Ishikawa (cell line): ENCODE results near the gene BCL3.

ENCODE experiments used
- CEBPB ChIP-seq: IDR thresholded peaks from 2 replicates; pipeline ENCODE4 v1.6.1; 2012
- CREB1 ChIP-seq: IDR thresholded peaks from 2 replicates; pipeline ENCODE4 v1.6.1; 2012; ENCODE audit warnings: low read depth
- EGR1 ChIP-seq: IDR thresholded peaks from 2 replicates; pipeline ENCODE4 v1.6.1; 2012
- EP300 ChIP-seq: IDR thresholded peaks from 2 replicates; pipeline ENCODE4 v1.6.1; 2012; ENCODE audit warnings: borderline replicate concordance
- FOXM1 ChIP-seq: IDR thresholded peaks from 2 replicates; pipeline ENCODE4 v1.6.1; 2012; ENCODE audit warnings: low read depth, borderline replicate concordance
- NFIC ChIP-seq: IDR thresholded peaks from 2 replicates; pipeline ENCODE4 v1.6.1; 2012
- RAD21 ChIP-seq: IDR thresholded peaks from 2 replicates; pipeline ENCODE4 v1.6.1; 2012; ENCODE audit warnings: low read depth
- TAF1 ChIP-seq: IDR thresholded peaks from 2 replicates; pipeline ENCODE4 v1.6.1; 2012; ENCODE audit warnings: low read depth, mild to moderate bottlenecking
- TCF12 ChIP-seq: IDR thresholded peaks from 2 replicates; pipeline ENCODE4 v1.6.1; 2012; ENCODE audit warnings: low read depth
- TEAD4 ChIP-seq: IDR thresholded peaks from 2 replicates; pipeline ENCODE4 v1.6.1; 2012
- YY1 ChIP-seq: IDR thresholded peaks from 2 replicates; pipeline ENCODE4 v1.6.1; 2012; ENCODE audit warnings: low read depth
- ZBTB7A ChIP-seq: IDR thresholded peaks from 2 replicates; pipeline ENCODE4 v1.6.1; 2012; ENCODE audit warnings: low read depth
- TF ChIP-seq, protein P1 (sequence below): IDR thresholded peaks from 2 replicates; pipeline ENCODE4 v1.6.1; 2012
- TF ChIP-seq, protein P2 (sequence below): IDR thresholded peaks from 2 replicates; pipeline ENCODE4 v1.6.1; 2012
- TF ChIP-seq, protein P3 (sequence below): IDR thresholded peaks from 2 replicates; pipeline ENCODE4 v1.6.1; 2012; ENCODE audit warnings: low read depth, mild to moderate bottlenecking

Gene BCL3

DNA sequence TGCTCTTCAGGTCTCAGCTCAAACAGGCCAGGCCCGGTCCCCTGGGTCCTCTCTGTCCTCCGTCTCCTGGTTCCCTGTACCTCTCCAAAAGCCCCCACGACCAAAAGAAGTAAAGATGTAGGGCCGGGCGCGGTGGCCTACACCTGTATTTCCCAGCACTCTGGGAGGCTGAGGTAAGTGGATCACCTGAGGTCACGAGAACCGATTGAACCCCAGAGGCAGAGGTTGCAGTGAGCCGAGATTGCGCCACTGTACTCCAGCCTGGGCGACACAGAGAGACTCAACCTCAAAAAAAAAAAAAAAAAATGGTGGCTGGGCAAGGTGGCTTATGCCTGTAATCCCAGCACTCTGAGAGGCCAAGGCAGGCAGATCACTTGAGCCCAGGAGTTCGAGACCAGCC lies 22.0 kb upstream of the BCL3 start:
- TF ChIP-seq TCF12: no peak
- no peak for TF ChIP-seq ZBTB7A
- no peak for TF ChIP-seq TEAD4
- no peak for TF ChIP-seq FOXM1
- no peak for TF ChIP-seq TAF1
- TF ChIP-seq, protein P1, sequence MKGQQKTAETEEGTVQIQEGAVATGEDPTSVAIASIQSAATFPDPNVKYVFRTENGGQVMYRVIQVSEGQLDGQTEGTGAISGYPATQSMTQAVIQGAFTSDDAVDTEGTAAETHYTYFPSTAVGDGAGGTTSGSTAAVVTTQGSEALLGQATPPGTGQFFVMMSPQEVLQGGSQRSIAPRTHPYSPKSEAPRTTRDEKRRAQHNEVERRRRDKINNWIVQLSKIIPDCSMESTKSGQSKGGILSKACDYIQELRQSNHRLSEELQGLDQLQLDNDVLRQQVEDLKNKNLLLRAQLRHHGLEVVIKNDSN: no peak
- TF ChIP-seq RAD21: no peak
- TF ChIP-seq EGR1: no peak
- no peak for TF ChIP-seq CEBPB
- TF ChIP-seq EP300: no peak
- no peak for TF ChIP-seq CREB1

DNA sequence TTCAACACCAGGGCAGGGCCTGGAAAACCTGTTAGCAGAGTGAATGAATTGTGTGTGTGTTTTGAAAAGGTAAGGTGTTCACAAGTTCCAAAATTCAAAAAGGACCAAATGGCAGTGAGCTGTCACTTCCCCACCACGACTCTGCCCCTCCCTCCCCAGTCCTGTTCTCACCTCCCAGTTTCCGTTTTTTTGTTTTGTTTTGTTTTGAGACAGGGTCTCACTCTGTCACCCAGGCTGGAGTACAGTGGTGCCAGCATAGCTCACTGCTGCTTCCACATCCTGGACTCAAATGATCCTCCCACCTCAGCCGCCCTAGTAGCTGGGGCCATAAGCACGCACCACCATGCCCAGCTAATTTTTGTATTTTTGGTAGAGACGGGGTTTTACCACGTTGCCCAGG lies 20.3 kb upstream of the BCL3 start:
- TF ChIP-seq RAD21: no peak
- no peak for TF ChIP-seq YY1
- TF ChIP-seq ZBTB7A: no peak
- TF ChIP-seq TAF1: no peak
- TF ChIP-seq EGR1: no peak

DNA sequence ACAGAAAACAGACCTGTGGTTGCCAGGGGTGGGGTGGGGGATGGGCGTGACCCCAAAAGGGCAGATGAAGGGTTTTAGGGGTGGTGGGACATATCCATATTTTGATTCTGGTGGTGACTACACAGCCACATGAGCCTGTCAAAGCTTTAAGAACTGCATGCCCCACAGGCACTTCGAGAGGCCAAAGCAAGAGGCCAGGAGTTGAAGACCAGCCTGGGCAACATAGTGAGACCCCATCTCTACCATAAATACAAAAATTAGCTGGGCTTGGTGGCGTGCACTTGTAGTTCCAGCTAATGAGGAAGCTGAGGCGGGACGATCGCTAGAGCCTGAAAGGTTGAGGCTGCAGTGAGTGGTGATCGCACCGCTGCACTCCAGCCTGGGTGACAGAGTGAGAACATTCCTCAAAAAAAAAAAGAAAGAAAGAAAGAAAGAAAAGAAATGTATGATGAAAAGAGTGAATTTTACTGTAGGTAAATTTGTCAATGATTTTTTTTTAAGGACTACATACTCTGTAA lies 18.9 kb upstream of the BCL3 start:
- TF ChIP-seq, protein P2, sequence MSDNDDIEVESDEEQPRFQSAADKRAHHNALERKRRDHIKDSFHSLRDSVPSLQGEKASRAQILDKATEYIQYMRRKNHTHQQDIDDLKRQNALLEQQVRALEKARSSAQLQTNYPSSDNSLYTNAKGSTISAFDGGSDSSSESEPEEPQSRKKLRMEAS: no peak
- TF ChIP-seq YY1: no peak
- no peak for TF ChIP-seq TCF12
- TF ChIP-seq TEAD4: no peak
- no peak for TF ChIP-seq TAF1
- no peak for TF ChIP-seq CREB1
- TF ChIP-seq RAD21: no peak
- no peak for TF ChIP-seq FOXM1
- TF ChIP-seq, protein P3, sequence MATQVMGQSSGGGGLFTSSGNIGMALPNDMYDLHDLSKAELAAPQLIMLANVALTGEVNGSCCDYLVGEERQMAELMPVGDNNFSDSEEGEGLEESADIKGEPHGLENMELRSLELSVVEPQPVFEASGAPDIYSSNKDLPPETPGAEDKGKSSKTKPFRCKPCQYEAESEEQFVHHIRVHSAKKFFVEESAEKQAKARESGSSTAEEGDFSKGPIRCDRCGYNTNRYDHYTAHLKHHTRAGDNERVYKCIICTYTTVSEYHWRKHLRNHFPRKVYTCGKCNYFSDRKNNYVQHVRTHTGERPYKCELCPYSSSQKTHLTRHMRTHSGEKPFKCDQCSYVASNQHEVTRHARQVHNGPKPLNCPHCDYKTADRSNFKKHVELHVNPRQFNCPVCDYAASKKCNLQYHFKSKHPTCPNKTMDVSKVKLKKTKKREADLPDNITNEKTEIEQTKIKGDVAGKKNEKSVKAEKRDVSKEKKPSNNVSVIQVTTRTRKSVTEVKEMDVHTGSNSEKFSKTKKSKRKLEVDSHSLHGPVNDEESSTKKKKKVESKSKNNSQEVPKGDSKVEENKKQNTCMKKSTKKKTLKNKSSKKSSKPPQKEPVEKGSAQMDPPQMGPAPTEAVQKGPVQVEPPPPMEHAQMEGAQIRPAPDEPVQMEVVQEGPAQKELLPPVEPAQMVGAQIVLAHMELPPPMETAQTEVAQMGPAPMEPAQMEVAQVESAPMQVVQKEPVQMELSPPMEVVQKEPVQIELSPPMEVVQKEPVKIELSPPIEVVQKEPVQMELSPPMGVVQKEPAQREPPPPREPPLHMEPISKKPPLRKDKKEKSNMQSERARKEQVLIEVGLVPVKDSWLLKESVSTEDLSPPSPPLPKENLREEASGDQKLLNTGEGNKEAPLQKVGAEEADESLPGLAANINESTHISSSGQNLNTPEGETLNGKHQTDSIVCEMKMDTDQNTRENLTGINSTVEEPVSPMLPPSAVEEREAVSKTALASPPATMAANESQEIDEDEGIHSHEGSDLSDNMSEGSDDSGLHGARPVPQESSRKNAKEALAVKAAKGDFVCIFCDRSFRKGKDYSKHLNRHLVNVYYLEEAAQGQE: no peak
- TF ChIP-seq ZBTB7A: no peak
- no peak for TF ChIP-seq EGR1
- TF ChIP-seq CEBPB: no peak

DNA sequence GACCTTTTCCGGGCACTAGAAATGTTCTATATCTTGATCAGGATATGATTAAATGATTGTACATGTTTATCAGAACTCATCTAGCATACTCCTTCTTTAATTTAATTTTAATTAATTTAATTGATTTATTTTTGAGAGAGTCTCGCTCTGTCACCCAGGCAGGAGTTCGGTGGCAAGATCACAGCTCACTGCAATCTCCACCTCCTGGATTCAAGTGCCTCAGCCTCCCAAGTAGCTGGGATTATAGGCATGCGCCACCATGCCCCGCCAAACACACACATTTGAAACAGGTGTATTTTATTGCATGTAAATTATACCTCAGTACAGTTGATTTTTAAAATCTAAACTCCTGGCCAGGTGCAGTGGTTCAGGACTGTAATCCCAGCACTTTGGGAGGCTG lies 17.4 kb upstream of the BCL3 start:
- TF ChIP-seq TAF1 (no peak), NFIC (no peak), TEAD4 (no peak), RAD21 (no peak), YY1 (no peak)
- TF ChIP-seq, protein P2: no peak

DNA sequence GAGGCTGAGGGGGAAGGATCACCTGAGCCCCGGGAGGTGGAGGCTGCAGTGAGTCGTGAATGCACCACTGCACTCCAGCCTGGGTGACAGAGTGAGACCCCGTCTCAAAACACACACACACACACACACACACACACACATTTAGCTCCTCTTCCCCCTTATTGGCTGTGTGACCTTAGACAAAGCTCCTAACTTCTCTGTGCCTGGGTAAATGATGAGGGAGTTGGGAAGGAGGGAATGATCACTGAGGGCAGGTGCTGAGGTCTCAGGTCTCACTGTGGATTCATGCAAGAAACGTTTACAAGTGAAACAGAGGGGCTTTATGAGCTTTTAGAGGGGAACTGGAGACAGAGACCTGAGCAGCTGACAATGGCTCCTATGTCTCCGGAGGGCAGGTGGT lies 16.9 kb upstream of the BCL3 start:
- TF ChIP-seq TEAD4: no peak
- TF ChIP-seq YY1: no peak
- no peak for TF ChIP-seq CREB1
- TF ChIP-seq CEBPB: no peak
- no peak for TF ChIP-seq TAF1
- no peak for TF ChIP-seq EP300
- TF ChIP-seq, protein P2: no peak
- TF ChIP-seq, protein P1: no peak
- no peak for TF ChIP-seq TCF12
- TF ChIP-seq FOXM1: no peak
- no peak for TF ChIP-seq EGR1
- TF ChIP-seq ZBTB7A: no peak
- TF ChIP-seq, protein P3: no peak
- no peak for TF ChIP-seq RAD21
- TF ChIP-seq NFIC: no peak

DNA sequence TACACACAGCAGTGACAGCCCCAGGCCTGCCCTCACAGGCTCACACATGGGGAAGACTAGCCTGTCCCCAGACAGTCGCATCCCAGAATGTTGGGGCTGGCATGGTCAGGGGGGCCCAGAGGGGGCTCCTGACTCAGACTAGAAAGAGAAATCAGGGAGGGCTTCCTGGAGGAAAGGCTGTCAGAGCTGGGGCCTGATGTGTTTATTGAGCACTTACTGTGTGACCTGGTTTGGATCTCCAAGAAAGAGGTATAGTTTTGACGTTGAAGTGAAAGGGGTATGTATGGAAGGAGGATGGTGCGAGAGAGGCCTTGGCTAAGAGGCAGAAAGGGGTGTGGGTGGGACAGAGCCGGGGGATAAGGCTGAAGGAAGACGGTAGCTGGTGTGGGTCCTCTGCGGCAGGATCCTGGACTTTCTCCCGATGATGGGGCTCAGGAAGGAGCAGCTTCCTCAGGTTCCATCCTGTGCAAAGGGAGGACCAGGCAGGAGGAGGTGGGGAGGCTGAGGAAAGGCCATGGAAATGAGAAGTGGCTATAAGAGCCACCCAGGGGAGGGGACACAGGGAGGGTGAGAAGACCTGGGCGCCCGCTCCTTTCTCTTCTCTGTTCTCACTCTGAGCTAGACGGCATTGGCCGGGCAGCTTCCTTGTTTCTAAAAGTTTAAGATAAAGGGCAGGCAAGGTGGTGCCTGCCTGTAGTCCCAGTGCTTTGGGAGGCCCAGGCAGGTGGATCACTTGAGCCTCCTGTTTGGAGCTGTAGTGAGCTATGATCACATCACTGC lies 16.1 kb upstream of the BCL3 start:
- TF ChIP-seq, protein P1: no peak
- TF ChIP-seq RAD21 (no peak), FOXM1 (no peak), EP300 (no peak), TAF1 (no peak)
